Heart left ventricle (tissue), 16 donors: ENCODE results near the gene KRTAP6-1. TPM values are rescaled to one million over a fixed set of nuclear protein-coding genes. Genes with fewer than 3 reads are reported as not detected.

ENCODE experiments used
- ATAC-seq, 4 donors: fragments of 200-7000 bp; cut with Tn5 transposase; one replicate each; pipeline ENCODE4 v1.9.1; 2020 to 2022; ENCODE audit warnings: moderate library complexity in 4 of 4, mild to moderate bottlenecking in 3 of 4, moderate number of reproducible peaks in 1 of 4
- DNase-seq, 5 donors: peaks; one replicate each; pipeline ENCODE4 v3.0.0-alpha.2; 2020
- H3K27ac ChIP-seq, 12 donors: fragments of 200-600 bp; sonication (generic) in 4 of 12; one replicate each; pipeline versions ENCODE4 v1.5.0 to v1.8.0; 2016 to 2022; ENCODE audit warnings: mild to moderate bottlenecking in 2 of 12
- H3K27me3 ChIP-seq, 9 donors: fragments of 200-600 bp; sonication (generic) in 2 of 9; one replicate each; pipeline versions ENCODE4 v1.5.1 to v1.8.0; 2016 to 2022; ENCODE audit warnings: mild to moderate bottlenecking in 3 of 9
- H3K36me3 ChIP-seq, 9 donors: fragments of 200-600 bp; sonication (generic) in 2 of 9; one replicate each; pipeline versions ENCODE4 v1.5.0 to v1.8.0; 2018 to 2022; ENCODE audit warnings: mild to moderate bottlenecking in 2 of 9
- H3K4me1 ChIP-seq, 12 donors: fragments of 200-600 bp; sonication (generic) in 4 of 12; one replicate each; pipeline versions ENCODE4 v1.5.0 to v1.8.0; 2016 to 2022; ENCODE audit warnings: mild to moderate bottlenecking in 3 of 12
- H3K4me3 ChIP-seq, 12 donors: fragments of 200-600 bp; sonication (generic) in 4 of 12; one replicate each; pipeline versions ENCODE4 v1.5.0 to v1.8.0; 2017 to 2022; ENCODE audit warnings: mild to moderate bottlenecking in 9 of 12, moderate library complexity in 4 of 12
- H3K9me3 ChIP-seq, 12 donors: fragments of 200-600 bp; sonication (generic) in 4 of 12; one replicate each; pipeline versions ENCODE4 v1.5.0 to v1.8.0; 2016 to 2022; ENCODE audit warnings: mild to moderate bottlenecking in 1 of 12
- CTCF ChIP-seq, 12 donors: fragments of 200-600 bp; sonication (generic) in 4 of 12; IDR thresholded peaks; one replicate each; pipeline versions ENCODE4 v1.5.0 to v1.8.0; 2018 to 2022; ENCODE audit warnings: antibody characterized with exemption in 12 of 12, mild to moderate bottlenecking in 5 of 12
- POLR2A ChIP-seq, 2 donors: fragments of 450-650 bp; IDR thresholded peaks; one replicate each; pipeline ENCODE4 v1.6.1; 2017; ENCODE audit warnings: antibody characterized with exemption in 2 of 2, mild to moderate bottlenecking in 2 of 2, moderate library complexity in 2 of 2
- WGBS, 4 donors: extraction: QIAGEN DNeasy Blood & Tissue Kit in 2 of 4; methylation state at CpG; one replicate each; pipeline versions ENCODE4 v1.1.5 to v1.1.7; 2013 to 2018; 5-methylcytosine and 5-hydroxymethylcytosine counted together
- intact Hi-C, 10 donors: fragments of 100-400 bp; cut with DNase I; formaldehyde crosslinking; loops; one replicate each; pipeline versions ENCODE4 v1.11.1 to v1.14.2; 2022
- polyA plus RNA-seq, 2 donors: library from polyadenylated mRNA; stranded (reverse); fragments of 200-250 nt; gene quantifications; one replicate each; pipeline ENCODE4 v1.2.3, GENCODE V29; 2013
- total RNA-seq, 9 donors: library from RNA; depleted of rRNA in 2 of 9; stranded (reverse); fragments of >200 nt in 2 of 9; fragmentation: NEBNext Ultra II Directional in 3 of 9; extraction: Animal tissue kit (Norgen Biotek cat#: 25700) in 3 of 9; gene quantifications; one replicate each; pipeline versions ENCODE4 v1.1.0 to v1.2.4, GENCODE V29; 2016 to 2023
- donor health status: ischemic (EF 13 %, LVEDD 7.1; RV severe dilation, severe dysfunction).
- donor health status: healthy with polysubstance abuse.
- donor health status: DM: no; HTN: yes; CAD: no.
- donor health status: DM: no; HTN: no; CAD: no.
- donor health status: ischemic (EF 25% LVEDD 6.9; RV normal size, moderate dysfunction).
- donor health status: ischemic (EF 25% LVEDD 5.7; RV mildly dilated, moderate dysfunction).
- donor health status: healthy.
- donor health status: DM: yes; HTN: yes; CAD: no.
- donor health status: ischemic (EF 35%, LVEDD 5.7; RV mildly dilated, moderate dysfunction).
- donor health status: nonischemic (EF 11% LVEDD 7.7; RV severe dilation, severe dysfunction).
- donor health status: DM: yes; HTN: yes; CAD: no.
- donor health status: PGD.
- donor health status: ischemic (EF 29% LVEDD 5.4; RV normal size, mild dysfunction).
- donor health status: nonischemic (EF 23%, LVEDD 6.1; RV moderate dilation, normal function).

The KRTAP6-1 gene
- total and polyA plus RNA-seq, 11 donors, result not detected

GRCh38 chr21:30625449-30626165, 11.9 kb upstream of the KRTAP6-1 start:
- H3K4me3 ChIP-seq, result no peak overlapping the region
- no peaks in the 10 kb centered on the region for H3K4me1 ChIP-seq
- intact Hi-C loops, result no loop called here
- no peaks in the 10 kb centered on the region for H3K36me3 ChIP-seq
- whole genome bisulfite sequencing, 4 donors, result 69 to 78% (median 74%) methylated on average over 4 of the region's 4 CpGs
- H3K27me3 ChIP-seq, result no peaks in the 10 kb centered on the region
- TF ChIP-seq POLR2A (IDR thresholded peaks at IDR 0.05) (no peak), CTCF (IDR thresholded peaks at IDR 0.05) (no peak)
- H3K9me3 ChIP-seq, result peaks cover 0 to 3% (median 0%) of the 10 kb centered on the region in 12 donors
- no peak overlapping the region for H3K27ac ChIP-seq
- no peak for DNase-seq
- no peak for ATAC-seq

- 78 to 88% (median 84%) methylated on average over 3 of the region's 3 CpGs for WGBS, 4 donors
- DNase-seq, result no peak
- H3K4me3 ChIP-seq, result no peak overlapping the region
- no peak overlapping the region for H3K27ac ChIP-seq
- H3K36me3 ChIP-seq, result no peaks in the 10 kb centered on the region
- no peaks in the 10 kb centered on the region for H3K4me1 ChIP-seq
- intact Hi-C loops, result no loop called here
- H3K9me3 ChIP-seq, result peaks cover 0 to 3% (median 0%) of the 10 kb centered on the region in 12 donors
- TF ChIP-seq CTCF (IDR thresholded peaks at IDR 0.05), result no peak
- TF ChIP-seq POLR2A (IDR thresholded peaks at IDR 0.05), result no peak
- H3K27me3 ChIP-seq, result no peaks in the 10 kb centered on the region
- ATAC-seq, result no peak
Measured at GRCh38 chr21:30623362-30623761, 9.6 kb upstream of the KRTAP6-1 start.

- intact Hi-C loops, result no loop called here
- H3K9me3 ChIP-seq, result peaks cover 0 to 2% (median 0%) of the 10 kb centered on the region in 12 donors
- ATAC-seq, result no peak
- no peaks in the 10 kb centered on the region for H3K4me1 ChIP-seq
- H3K27ac ChIP-seq, result no peak within 1 kb of the TSS
- H3K27me3 ChIP-seq, result no peaks in the 10 kb centered on the region
- H3K4me3 ChIP-seq, result no peak within 1 kb of the TSS
- no peak for DNase-seq
- TF ChIP-seq POLR2A (IDR thresholded peaks at IDR 0.05) (no peak), CTCF (IDR thresholded peaks at IDR 0.05) (no peak)
- WGBS, 4 donors, result 81 to 86% (median 83%) methylated on average over 3 of the region's 3 CpGs
- H3K36me3 ChIP-seq, result no peaks in the 10 kb centered on the region
Measured at GRCh38 chr21:30620522-30620921, 6.8 kb upstream of the KRTAP6-1 start, which contains the start of gene KRTAP20-4. Gene KRTAP20-4 (plus strand): TSS chr21:30620627.

- no peaks in the 10 kb centered on the region for H3K4me1 ChIP-seq
- H3K27me3 ChIP-seq, result no peaks in the 10 kb centered on the region
- intact Hi-C loops, result no loop called here
- ATAC-seq, result no peak
- no peaks in the 10 kb centered on the region for H3K9me3 ChIP-seq
- H3K36me3 ChIP-seq, result no peaks in the 10 kb centered on the region
- no peak for DNase-seq
- no peak overlapping the region for H3K4me3 ChIP-seq
- no peak for TF ChIP-seq POLR2A (IDR thresholded peaks at IDR 0.05)
- no peak for TF ChIP-seq CTCF (IDR thresholded peaks at IDR 0.05)
- no peak overlapping the region for H3K27ac ChIP-seq
Measured at GRCh38 chr21:30620080-30620479, 6.3 kb upstream of the KRTAP6-1 start.
